K562 (cell line): ENCODE results near the gene BCL2L1. TPM values are rescaled to one million over a fixed set of nuclear protein-coding genes. Genes with fewer than 3 reads are reported as not detected.
A peak's percentile ranks its signal among the peaks of the same experiment; 100 is the strongest.

Source experiments
- C11orf30 ChIP-seq: fragments of 450-650 bp; IDR thresholded peaks from 2 replicates; pipeline ENCODE4 v1.6.1; 2016; ENCODE audit warnings: low read depth, mild to moderate bottlenecking
- CHD1 ChIP-seq: fragments of 200-600 bp; sonication (generic); IDR thresholded peaks from one replicate; pipeline ENCODE4 v1.6.1; 2012; ENCODE audit warnings: mild to moderate bottlenecking, moderate library complexity, low read length, inconsistent platforms
- ELF1 ChIP-seq: fragments of 200-800 bp; sonication (Bioruptor generic); IDR thresholded peaks from 2 replicates; pipeline ENCODE4 v1.6.1; 2016; ENCODE audit warnings: missing genetic modification characterization, missing compliant biosample characterization
- ELF2 ChIP-seq: fragments of 250-450 bp; sonication (Bioruptor Pico); IDR thresholded peaks from 2 replicates; pipeline ENCODE4 v1.5.0; 2021; ENCODE audit warnings: mild to moderate bottlenecking
- ETV6 ChIP-seq, 3 experiments: fragments of 150-350 bp in 1 of 3; sonication (generic) in 1 of 3; formaldehyde crosslinking in 1 of 3; IDR thresholded peaks; 2 replicates each; pipeline versions ENCODE4 v1.6.1 to v1.8.0; 2014 to 2022; ENCODE audit warnings: borderline replicate concordance in 2 of 3, low read depth in 2 of 3, antibody characterized with exemption in 1 of 3, low read length in 1 of 3, mild to moderate bottlenecking in 1 of 3, missing genetic modification reagents in 1 of 3
- HMG20B ChIP-seq: fragments of 250-450 bp; sonication (Bioruptor Pico); IDR thresholded peaks from 2 replicates; pipeline ENCODE4 v1.5.0; 2021; ENCODE audit warnings: mild to moderate bottlenecking
- ILF3 ChIP-seq: fragments of 450-650 bp; IDR thresholded peaks from 2 replicates; pipeline ENCODE4 v1.6.1; 2018; ENCODE audit warnings: antibody characterized with exemption, mild to moderate bottlenecking, moderate library complexity, borderline replicate concordance
- NFXL1 ChIP-seq: fragments of 450-650 bp; formaldehyde crosslinking; IDR thresholded peaks from 2 replicates; pipeline ENCODE4 v1.4.0; 2021; ENCODE audit warnings: mild to moderate bottlenecking
- PPARD ChIP-seq: fragments of 250-450 bp; sonication (Bioruptor Pico); IDR thresholded peaks from 2 replicates; pipeline ENCODE4 v1.8.0; 2022; ENCODE audit warnings: inconsistent platforms, mild to moderate bottlenecking, moderate library complexity
- RBBP5 ChIP-seq: fragments of 200-600 bp; sonication (generic); IDR thresholded peaks from 2 replicates; pipeline ENCODE4 v1.6.1; 2012; ENCODE audit warnings: borderline replicate concordance, mild to moderate bottlenecking, low read length, control low read depth, inconsistent platforms; ENCODE audit not compliant: insufficient read depth, poor library complexity, severe bottlenecking
- SIN3A ChIP-seq, 2 experiments: fragments of 150-350 bp in 1 of 2; IDR thresholded peaks; 2 replicates each; pipeline ENCODE4 v1.6.1; 2011 to 2016; ENCODE audit warnings: borderline replicate concordance in 2 of 2, low read depth in 2 of 2, low read length in 2 of 2, mild to moderate bottlenecking in 2 of 2, moderate library complexity in 2 of 2; ENCODE audit not compliant: control insufficient read depth in 1 of 2
- TAF1 ChIP-seq: IDR thresholded peaks from 2 replicates; pipeline ENCODE4 v1.6.1; 2011; ENCODE audit warnings: mild to moderate bottlenecking, low read length, moderate library complexity; ENCODE audit not compliant: insufficient read depth, control insufficient read depth, severe bottlenecking; ENCODE audit errors: extremely low read depth
- TEAD4 ChIP-seq, 2 experiments: sonication (generic) in 1 of 2; formaldehyde crosslinking in 1 of 2; IDR thresholded peaks; 2 replicates each; pipeline versions ENCODE4 v1.6.1 to v1.8.0; 2012 to 2022; ENCODE audit warnings: borderline replicate concordance in 1 of 2, inconsistent platforms in 1 of 2, low read length in 1 of 2, mild to moderate bottlenecking in 1 of 2, missing genetic modification reagents in 1 of 2
- polyA plus RNA-seq, 8 experiments: library from polyadenylated mRNA; depleted of rRNA in 4 of 8; stranded (reverse) in 5 of 8; unstranded in 3 of 8; fragments of >200 nt; fragmentation: Nextera tagmentation in 2 of 8; fragmentation: Illumina TruSeq in 1 of 8; extraction: Ambion mirVana in 2 of 8; extraction: Trizol in 1 of 8; gene quantifications; 2 replicates each; pipeline versions ENCODE4 v1.2.1 to v1.2.3, GENCODE V29; 2011 to 2014; ENCODE audit warnings: inconsistent platforms in 1 of 8, missing spikeins in 1 of 8
- total RNA-seq, 7 experiments: library from RNA; depleted of rRNA in 6 of 7; stranded (reverse); fragments of >200 nt in 6 of 7; fragmentation: Illumina TruSeq in 2 of 7; extraction: Trizol in 2 of 7; gene quantifications; 2 replicates each; pipeline versions ENCODE4 v1.2.1 to v1.2.3, GENCODE V29; 2011 to 2021; ENCODE audit warnings: low replicate concordance in 1 of 7

BCL2L1 gene
- total and polyA plus RNA-seq, 9 of the 15 experiments (the other 6 are each of a cell fraction or from before 2014, with no cell fraction given): 3.3 to 182 (median 120) TPM

DNA sequence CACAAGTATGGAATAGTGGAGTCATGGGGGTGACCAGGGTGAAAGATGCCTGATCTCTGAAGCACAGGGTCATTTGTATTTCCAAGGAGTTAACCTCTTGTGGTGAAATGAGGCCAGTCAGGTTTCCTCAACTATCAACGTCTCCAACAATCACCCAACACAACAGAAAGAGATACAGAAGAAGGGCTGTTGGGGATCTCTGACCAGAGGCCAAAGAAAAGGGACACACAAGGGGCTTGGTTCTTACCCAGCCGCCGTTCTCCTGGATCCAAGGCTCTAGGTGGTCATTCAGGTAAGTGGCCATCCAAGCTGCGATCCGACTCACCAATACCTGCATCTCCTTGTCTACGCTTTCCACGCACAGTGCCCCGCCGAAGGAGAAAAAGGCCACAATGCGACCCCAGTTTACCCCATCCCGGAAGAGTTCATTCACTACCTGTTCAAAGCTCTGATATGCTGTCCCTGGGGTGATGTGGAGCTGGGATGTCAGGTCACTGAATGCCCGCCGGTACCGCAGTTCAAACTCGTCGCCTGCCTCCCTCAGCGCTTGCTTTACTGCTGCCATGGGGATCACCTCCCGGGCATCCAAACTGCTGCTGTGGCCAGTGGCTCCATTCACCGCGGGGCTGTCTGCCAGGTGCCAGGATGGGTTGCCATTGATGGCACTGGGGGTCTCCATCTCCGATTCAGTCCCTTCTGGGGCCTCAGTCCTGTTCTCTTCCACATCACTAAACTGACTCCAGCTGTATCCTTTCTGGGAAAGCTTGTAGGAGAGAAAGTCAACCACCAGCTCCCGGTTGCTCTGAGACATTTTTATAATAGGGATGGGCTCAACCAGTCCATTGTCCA is 1.0 kb downstream of the BCL2L1 start (continued):
- no peak for TF ChIP-seq ELF1 (tag)
- TF ChIP-seq ETV6 (IDR thresholded peaks at IDR 0.05; ENCODE audit: borderline replicate concordance in 1 of 2, low read depth in 2 of 2, low read length in 1 of 2): no peak
- no peak for TF ChIP-seq ETV6 (CRISPR knock-in tag; IDR thresholded peaks at IDR 0.05; ENCODE audit: borderline replicate concordance)
- peak; percentile 50; the same call in 1 of the 2 replicates for TF ChIP-seq ELF2 (CRISPR knock-in tag)
- peak in 1 of 2 experiments; percentile 55; a peak in 1 of 4 replicates for TF ChIP-seq SIN3A (IDR thresholded peaks at IDR 0.05; ENCODE audit: borderline replicate concordance in 2 of 2, control insufficient read depth in 1 of 2, low read depth in 2 of 2, low read length in 2 of 2)
- TF ChIP-seq TEAD4 (IDR thresholded peaks at IDR 0.05; ENCODE audit: low read length): peak; percentile 5; the same call in 1 of the 2 replicates
- TF ChIP-seq TEAD4 (CRISPR knock-in tag; IDR thresholded peaks at IDR 0.05; ENCODE audit: borderline replicate concordance): no peak
- no peak for TF ChIP-seq C11orf30
- TF ChIP-seq NFXL1: no peak
- TF ChIP-seq HMG20B: no peak
- TF ChIP-seq PPARD: no peak
- TF ChIP-seq RBBP5: peak; percentile 68
- TF ChIP-seq ILF3: no peak
- TF ChIP-seq TAF1: no peak
- peak; percentile 6 for TF ChIP-seq CHD1
